Measurements from ENCODE around the gene FAM117B.
"Not testable (repeated sequence)": the region's sequence is repeated elsewhere in the genome, so short reads cannot be mapped to it uniquely, and the experiment has no call there.

Gene FAM117B

DNA sequence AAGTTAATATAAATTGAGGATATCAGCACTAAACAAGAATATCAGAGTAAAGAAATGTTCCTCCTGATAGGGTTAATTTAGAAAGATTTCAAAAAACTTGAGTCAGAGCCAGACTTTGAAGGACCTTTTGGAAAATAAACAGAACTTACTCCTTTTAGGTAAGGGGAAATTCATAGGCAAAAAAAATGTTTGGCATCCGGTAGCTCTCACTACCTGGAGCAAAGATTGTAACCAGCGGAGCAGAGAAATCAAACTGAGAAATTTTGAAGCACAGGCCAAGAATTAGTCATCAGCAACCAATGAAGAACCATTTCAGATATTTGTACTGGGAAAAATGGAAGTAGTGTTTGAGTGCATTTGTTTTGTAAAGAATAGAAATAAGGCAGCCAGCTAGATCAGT is 123.8 kb downstream of the FAM117B start:
- DNase-seq (ENCODE audit: low spot score), result no peak

DNA sequence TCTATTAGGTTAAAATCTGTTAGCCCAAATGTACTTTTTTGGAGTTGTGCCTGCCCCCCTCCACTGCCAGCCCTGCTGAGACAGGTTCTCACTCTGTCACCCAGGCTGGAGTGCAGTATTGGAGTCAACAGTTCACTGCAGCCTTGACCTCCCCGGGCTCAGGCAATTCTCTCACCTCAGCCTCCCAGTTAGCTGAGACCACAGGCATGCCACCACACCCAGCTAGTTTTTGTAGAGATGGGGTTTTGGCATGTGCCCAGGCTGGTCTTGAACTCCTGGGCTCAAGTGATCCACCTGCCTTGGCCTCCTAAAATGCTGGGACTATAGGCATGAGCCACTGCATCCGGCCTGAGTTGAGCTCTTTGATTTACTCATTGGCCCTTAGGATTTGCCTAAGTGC is 126.1 kb downstream of the FAM117B start:
- no peak for DNase-seq (ENCODE audit: low spot score)

DNA sequence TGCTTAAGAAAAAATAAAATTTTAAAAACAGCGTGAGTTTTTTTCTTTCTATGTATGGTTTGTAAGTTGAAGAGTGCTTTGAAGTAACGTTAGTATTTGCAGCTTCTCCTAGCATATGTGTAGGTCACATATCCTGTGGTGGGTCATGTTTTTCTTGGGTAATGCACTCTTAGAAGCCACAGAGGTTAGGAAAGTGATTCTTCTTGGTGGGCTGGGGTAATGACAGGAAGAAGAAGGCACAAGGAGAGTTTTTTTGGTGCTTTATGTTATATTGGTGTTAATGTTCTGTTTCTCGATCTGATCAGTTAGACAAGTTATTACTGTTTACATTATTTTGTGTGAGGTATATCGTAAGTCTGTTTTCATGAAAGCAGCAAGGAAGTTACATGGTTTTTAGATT is 127.8 kb downstream of the FAM117B start:
- no peak for DNase-seq (ENCODE audit: low spot score)

DNA sequence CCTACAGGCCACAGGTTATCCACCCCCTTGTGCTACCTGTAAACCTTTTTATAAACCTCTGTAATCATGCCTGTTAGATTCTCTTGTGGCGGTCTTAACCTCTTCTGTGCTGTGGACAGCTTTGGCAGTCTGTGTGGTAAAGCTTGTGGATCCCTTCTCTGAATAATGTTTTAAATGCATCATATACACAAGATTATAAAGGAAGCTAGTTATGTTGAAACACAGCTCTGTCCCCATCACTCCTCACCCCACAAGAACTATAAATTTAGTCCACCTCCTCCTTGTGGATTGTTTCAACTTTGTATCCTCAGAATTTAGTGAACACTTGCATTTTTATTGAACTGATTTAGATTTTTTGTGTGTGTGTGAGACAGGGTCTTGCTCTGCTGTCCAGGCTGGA is 129.1 kb downstream of the FAM117B start:
- DNase-seq (ENCODE audit: low spot score), result no peak

DNA sequence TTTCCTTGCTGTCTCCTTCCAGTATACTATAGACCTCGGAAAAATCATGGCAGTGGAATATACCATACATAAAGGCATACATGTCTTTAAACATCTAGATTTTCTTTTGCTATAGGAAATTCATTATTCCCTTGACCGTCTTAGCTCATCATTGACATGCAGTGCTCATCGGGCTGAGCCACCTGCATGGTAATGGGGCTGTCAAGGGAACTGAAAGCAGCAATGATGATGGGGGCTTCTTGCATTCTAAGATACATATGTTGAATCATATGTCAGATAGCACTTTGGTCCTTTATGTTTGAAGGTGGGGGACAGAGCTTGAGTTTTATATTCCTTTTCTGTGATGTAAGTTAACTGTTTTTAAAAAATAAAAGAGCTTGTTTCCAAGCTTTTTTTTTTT is 130.2 kb downstream of the FAM117B start:
- DNase-seq (ENCODE audit: low spot score), result no peak

DNA sequence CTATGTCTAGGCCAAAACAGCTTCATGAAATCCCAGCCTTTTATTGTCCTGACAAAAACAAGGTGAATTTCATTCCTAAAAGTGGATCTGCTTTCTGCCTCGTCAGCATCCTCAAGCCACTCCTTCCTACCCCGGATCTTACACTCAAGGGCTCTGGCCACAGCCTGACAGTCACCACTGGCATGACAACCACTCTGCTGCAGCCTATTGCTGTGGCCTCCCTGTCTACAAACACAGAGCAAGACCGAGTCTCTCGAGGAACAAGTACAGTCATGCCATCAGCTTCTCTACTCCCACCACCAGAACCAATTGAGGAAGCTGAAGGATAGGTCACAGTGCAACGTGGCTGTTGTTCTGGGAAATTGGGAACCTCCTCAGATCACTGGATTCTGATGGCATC is 130.7 kb downstream of the FAM117B start:
- no peak for DNase-seq (ENCODE audit: low spot score)

DNA sequence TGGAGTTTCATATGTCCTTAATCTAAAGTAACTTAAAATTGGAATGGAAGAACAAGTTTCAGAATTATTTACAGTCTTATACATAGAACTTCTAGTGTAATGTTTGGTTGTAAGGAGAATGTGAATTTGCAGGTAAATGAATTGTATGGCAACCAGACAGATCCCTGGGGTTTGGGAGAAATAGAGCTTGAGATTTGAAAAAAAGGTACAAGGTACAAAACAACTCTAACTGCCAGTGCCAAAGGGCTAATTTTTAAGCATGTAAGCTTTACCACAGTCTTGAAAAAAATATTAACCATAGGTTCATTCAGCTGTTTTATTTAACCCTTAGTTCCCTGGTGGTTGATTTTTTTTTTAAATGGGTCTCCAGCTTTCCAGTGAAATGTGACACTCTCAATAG is 133.5 kb downstream of the FAM117B start:
- no peak for DNase-seq (ENCODE audit: low spot score)

DNA sequence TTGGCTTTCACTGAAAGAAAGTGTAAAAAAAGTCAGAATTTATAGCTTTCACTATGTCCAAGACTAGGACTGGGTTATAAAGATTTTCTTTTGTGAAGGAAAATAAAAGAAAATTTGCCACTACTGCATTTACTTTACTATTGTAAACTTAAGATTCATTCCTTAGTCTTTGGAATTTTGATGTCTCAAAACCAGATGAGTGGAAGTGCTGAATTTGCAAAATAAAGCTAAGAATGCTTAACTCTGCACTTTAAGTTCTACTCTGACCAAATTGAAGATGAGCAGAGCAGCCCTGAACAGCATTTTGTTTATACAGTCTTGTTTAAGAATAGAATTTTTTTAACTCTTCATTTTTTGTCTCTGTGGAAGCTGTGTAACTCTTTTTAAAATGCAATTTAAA is 134.4 kb downstream of the FAM117B start:
- no peak for DNase-seq (ENCODE audit: low spot score)

DNA sequence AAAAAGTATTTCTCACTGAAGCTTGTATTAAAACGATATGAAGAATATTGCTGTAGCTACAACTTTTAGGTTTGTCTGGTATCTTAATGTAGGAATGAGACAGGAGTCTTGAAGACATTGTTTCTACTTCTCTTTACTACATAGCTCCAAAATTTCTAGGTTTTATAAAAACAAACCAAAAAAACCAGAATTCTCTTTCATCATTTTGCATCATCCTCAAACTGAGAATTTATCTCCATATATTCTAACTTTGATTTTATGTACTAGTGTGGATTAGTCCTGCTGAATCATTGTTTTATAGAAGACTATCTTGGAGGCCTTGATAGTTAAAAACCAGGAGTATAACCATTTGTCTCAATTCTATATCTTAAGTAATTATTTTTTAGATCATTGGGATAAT is 136.6 kb downstream of the FAM117B start:
- no peak for DNase-seq (ENCODE audit: low spot score)

DNA sequence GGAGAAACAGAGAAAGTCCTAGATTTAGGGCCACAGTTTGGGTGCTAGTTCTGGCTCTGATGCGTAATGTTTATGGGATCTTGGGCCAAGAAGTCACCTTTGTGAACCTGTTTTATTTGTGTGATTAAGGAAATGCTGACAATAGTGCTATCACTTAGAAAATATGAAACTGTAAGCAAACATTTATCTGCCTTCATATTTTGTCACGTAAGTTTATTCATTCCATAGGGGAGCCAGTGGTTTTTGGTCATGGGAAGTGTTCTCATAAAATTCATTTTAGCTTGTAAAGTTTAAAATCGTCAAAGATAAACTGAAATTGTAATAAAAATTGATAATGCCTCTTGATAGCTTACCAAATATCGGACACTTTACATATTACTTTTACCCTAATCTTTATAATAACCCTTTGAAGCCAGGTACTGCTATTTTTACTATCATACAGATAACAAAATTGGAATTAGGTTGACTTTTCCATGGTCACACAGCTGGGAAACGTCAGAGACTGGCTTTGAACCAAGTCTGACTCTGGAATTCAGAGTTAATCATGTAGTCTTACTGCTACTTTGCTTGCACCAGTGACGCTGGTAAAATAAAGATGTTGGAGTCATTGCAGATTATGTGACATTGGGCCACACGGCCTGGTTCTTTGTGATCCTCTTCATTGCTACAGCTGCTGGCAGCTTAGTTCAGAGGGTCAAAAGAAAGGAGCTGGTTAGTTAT is 137.1 kb downstream of the FAM117B start:
- DNase-seq (ENCODE audit: low spot score), result no peak

DNA sequence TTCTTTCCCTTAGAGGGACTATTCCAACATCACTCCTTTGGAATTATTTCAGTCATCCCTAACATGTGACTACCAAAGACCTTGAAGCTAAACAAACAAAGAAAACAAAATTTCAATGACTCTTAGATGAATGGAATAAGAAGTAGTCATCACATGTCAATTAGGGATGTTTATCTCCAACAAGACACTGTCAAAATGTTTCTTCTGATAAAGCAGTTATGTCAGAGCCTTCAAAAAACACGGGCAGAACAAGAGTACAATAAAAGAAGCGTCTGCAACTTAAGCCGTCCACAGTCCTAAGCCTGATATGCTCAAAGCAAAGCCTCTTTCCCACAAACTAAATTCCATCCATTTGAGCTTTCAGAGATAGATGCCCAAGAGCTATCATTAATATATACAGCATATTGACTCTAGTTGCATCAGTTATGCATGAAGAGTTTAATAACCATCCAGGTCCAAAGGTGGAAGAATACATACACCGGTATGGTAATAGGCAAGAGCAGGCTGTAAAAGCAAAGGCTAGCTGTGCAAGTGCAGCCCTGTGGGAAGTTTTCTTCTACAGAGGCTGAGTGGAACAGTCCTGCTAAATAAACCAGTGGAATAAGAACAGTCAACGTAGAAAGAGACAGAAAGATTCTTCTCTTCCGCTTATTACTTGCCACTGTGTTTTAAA is 138.7 kb downstream of the FAM117B start:
- DNase-seq (ENCODE audit: low spot score), result no peak

DNA sequence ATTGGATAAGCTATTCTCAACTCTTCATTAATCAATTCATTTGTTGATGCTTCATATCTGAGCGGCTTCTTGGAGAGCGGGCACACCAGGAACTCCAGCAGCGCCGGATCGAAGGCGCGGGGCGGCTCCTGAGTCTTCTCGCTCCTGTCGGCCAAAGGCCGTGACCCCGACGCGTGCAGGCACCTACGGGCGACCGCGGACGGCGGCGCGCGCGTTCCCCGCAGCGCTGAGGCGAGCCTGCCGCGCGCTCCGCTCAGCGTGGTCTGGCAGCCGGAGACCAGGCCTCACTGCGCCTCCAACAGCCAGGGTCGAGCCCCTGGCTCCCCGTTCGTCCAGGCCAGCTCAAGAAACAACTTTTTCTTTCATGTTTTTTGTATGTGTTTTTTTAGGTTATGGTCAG is 139.3 kb downstream of the FAM117B start:
- no peak for DNase-seq (ENCODE audit: low spot score)

DNA sequence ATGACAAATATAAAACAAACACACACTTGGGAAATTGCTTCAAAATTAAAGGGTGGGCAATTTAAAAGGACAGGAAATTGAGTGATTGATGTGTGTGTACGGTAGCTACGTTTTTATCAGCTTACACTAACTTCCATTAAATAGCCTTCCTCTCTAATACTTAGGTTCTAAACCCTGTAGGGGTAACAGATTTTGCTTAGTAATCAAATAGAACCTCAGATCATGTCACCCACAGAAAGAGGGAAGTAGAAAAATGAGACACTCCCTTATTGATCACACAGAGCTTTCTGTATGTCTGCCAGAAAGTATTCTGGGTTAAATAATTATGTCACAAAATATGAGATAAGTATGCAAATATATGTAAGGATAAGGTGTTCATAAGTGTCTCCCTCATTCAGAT is 143.4 kb downstream of the FAM117B start:
- DNase-seq (ENCODE audit: low spot score), result no peak

DNA sequence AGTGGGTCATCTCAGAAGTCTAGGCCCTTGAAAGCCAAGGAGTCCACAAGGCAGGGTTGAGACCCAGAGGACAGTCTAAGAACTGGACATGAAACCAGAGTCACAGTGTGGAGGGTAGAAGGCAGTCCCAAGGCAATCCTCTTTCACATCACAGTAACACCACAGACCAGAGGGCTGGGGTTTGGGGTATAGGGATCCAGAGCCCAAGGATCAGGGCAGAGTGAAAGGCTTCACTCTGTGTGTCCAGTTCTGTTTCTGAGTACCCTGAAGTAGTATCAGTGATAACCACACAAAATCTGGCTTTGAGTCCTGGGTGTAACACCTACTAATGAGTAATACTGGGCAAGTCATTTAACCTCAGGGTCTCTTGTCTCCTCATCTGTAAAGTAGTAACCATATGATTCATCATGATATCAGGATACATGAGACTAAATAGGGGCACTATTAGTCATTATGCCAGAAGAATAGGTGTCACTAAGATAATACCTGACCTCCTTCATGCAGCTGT is 145.8 kb downstream of the FAM117B start:
- peak; percentile 61 for DNase-seq (ENCODE audit: low spot score)

DNA sequence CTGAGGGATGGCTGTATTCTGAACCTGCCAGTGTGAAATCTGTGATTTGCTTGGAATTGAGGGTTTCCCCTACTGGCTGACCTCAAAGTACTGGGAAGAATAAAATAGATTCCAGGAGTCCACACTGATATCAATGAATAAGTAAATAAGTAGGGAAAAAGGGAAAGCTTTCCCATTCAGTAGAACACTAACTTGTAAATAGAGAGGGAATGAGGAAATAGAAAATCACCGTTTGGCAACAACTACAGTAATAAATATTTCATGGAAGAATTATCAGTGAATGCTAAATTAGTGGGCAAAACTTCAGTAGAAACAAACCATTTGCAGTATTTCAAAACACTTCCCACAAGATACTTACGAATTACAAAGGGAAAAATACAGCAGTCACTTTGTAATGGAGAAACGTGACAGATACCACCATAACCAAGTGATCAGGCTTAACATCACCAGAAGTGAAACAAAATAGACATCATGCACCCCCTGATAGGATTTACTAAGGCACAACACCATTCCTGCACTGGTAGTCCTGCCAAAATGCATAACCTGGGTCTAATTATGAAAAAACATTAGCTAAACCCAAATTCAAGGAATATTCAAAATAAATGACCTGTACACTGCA is 148.3 kb downstream of the FAM117B start:
- DNase-seq (ENCODE audit: low spot score), result no peak

DNA sequence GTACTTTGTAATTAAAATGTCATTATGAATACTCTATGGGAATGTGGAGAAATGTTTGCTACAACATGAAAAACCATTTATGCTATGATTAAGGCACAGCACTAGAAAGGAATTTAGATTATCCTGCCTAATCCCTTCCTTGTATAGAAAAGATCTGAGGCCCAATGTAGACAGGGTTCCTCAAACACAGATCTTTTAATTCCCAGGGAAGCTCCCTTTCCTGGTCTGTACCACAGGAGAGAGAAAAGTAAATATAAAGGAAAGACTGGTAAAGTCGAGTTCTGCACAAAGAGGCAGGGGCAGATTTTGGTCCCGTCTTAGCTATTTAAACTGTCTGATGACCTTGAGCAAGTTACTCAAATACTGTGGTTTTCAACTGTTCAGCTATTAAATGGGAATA is 152.1 kb downstream of the FAM117B start:
- DNase-seq (ENCODE audit: low spot score), result no peak

DNA sequence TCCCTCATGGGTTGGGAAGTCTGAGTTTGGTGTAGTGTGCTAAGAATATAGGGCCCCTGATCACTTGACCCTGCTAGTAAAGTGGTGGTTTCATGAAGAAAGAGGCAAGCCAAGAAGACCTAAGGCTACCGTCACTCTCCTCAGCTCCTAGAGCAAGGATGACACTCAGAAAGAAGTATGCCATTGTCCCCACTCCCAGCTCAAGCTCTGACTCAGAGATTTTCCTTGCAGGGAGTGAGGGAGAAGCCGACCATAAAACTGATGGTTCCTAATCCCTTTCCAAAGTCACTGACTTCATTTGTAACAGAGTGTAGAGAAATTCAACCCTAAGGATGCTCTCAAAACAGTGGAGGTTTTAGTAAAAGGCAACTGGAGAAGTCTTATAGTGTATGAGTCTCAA is 155.9 kb downstream of the FAM117B start:
- no peak for DNase-seq (ENCODE audit: low spot score)

DNA sequence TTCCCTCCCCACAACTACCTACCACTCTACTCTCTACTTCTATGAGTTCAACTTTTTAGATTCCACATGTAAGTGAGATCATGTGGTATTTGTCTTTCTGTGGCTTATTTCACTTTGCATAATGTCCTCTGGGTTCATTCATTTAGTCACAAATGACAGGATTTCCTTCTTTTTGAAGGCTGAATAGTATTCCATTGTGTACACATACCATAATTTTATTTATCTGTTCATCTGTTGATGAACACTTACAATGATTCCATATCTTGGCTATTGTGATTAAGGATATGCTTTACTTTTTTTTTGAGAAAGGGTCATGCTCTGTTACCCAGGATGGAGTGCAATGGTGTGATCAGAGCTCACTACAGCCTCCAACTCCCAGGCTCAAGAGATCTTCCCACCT is 163.2 kb downstream of the FAM117B start:
- no peak for DNase-seq (ENCODE audit: low spot score)

DNA sequence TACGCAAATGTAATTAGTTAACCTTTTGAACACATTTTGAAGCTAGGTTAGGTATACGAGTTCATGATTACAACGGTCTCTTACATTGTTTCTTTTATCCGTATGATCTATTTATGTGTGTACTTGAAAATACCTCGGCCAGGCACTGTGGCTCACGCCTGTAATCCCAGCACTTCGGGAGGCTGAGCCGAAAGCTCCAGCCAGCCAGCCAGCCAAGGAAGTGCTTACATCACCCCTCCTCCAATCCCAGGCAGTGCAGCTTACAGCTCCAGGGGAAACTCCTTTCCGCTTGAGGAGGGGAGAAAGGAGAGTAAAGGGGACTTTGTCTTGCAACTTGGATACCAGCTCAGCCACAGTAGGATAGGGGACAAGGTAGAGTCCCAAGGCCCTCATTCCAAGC is 171.1 kb downstream of the FAM117B start:
- DNase-seq (ENCODE audit: low spot score), result not testable (repeated sequence)

DNA sequence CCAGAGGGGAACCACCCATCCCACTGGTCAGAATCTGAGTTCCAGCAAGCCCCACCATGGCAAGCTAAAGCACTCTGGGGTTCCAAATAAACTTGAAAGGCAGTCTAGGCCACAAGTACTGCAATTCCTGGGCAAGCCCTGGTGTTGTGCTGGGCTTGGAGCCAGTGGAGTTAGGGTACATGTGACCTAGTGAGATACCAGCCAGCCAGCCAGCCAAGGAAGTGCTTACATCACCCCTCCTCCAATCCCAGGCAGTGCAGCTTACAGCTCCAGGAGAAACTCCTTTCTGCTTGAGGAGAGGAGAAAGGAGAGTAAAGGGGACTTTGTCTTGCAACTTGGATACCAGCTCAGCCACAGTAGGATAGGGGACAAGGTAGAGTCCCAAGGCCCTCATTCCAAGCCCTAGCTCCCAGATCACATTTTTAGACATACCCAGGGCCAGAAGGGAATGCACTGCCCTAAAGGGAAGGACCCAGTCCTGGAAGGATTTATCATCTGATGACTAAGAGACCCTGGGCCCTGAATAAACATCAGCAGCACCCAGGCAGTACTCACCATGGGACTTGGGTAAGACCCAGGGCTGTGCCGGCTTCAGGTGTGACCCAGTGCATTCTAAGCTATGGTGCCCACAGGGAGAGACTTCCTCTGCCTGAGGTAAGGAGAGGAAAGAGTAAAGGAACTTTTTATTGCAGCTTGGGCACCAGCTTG is 172.8 kb downstream of the FAM117B start:
- not testable (repeated sequence) for DNase-seq (ENCODE audit: low spot score)

DNA sequence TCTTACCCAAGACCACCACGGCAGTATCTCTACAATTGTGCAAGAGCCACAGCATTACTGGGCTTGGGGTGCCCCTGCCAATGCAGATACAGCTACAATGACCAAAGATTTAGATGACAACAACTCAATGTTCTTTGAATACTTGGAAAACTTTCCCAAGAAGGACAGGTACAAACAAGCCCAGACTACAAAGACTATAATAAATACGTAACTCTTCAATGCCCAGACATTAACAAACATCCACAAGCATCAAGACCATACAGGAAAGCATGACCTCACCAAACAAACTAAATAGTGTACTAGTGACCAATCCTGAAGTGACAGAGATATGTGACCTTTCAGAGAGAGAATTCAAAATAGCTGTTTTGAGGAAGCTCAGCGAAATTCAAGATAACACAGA is 174.0 kb downstream of the FAM117B start:
- no peak for DNase-seq (ENCODE audit: low spot score)

DNA sequence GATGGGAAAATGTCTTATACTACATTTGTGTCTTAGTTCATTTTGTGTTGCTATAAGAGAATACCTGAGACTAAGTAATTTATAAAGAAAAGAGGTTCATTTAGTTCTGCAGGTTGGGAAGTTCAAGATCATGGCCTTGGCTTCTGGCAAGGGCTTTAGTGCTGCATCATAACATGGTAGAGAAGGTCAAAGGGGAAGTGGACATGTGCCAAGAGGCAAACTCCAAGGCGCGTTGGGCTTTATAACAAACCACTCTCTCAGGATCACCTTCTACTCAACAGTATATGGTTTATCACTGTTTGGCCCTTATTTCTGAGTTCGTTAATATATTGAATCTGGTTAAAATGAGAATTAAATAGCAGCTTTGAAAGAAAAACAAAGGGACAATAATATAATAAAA is 178.6 kb downstream of the FAM117B start:
- DNase-seq (ENCODE audit: low spot score), result no peak

DNA sequence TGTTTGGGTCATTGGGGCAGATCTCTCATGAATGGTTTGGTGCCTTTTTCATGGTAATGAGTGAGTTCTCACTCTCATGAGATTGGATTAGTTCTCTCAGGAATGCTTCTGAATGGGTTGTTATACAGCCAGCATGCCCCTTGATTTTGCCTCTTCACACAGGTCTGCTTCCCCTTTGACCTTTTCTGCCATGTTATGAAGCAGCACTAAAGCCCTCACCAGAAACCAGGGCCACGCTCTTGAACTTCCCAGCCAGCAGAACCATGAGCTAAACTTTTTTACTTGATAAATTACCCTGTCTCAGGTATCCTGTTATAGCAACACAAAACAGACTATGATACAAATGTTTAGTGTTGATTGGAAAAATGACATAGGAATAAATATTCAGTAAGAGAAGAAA is 179.5 kb downstream of the FAM117B start:
- no peak for DNase-seq (ENCODE audit: low spot score)

Data from kidney capillary endothelial cell (primary cell).